BE2C (cell line): Measurements from ENCODE around the gene COIL.
A peak's percentile ranks its signal among the peaks of the same experiment; 100 is the strongest.
"Not testable (repeated sequence)": the region's sequence is repeated elsewhere in the genome, so short reads cannot be mapped to it uniquely, and the experiment has no call there.

Experiments
- DNase-seq: peaks from one replicate; pipeline ENCODE4 v3.0.0-alpha.2; 2020
- H3K27me3 ChIP-seq: fragments of 250-450 bp; sonication (Bioruptor Pico); 2 replicates; pipeline ENCODE4 v1.5.1; 2020; ENCODE audit warnings: mild to moderate bottlenecking
- H3K36me3 ChIP-seq: fragments of 250-450 bp; sonication (Bioruptor Pico); 2 replicates; pipeline ENCODE4 v1.5.1; 2020; ENCODE audit warnings: mild to moderate bottlenecking
- H3K4me1 ChIP-seq: fragments of 250-450 bp; sonication (Bioruptor Pico); 2 replicates; pipeline ENCODE4 v1.5.1; 2020
- H3K4me3 ChIP-seq: 2 replicates; pipeline ENCODE4 v1.5.1; 2011; ENCODE audit warnings: low read depth, low read length
- H3K9me3 ChIP-seq: fragments of 250-450 bp; sonication (Bioruptor Pico); 2 replicates; pipeline ENCODE4 v1.5.1; 2020
- TF ChIP-seq, protein P1 (sequence below): IDR thresholded peaks from 2 replicates; pipeline ENCODE4 v1.5.1; 2012; ENCODE audit warnings: mild to moderate bottlenecking, low read depth, low read length

COIL gene

DNA sequence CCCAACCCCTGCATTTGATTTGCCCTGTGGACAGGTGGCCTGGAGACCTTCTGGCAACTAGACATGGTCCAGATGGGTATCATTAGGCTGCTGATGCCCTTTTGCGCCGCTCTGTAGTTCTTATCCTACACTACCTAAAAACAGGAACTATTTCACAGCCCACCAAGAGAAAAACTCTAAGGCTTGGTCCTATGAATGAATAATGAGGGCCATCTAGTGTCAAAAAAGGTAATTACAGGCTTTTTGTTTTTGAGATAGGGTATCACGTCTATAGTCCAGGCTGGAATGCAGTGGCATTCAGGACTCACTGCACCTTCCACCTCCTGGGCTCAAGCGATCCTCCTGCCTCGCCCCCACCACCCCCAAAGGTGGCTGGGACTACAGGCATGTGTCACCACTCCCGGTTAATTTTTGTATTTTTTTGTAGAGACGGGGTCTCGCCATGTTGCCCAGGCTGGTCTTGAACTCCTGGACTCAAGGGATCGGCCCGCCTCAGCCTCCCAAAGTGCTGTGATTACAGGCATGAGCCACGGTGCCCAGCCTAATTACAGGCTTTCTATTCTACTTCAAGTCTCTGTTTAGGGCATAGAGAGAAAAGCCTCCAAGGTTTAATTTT lies 20.9 kb downstream of the COIL start:
- Histone ChIP-seq H3K36me3 (peaks cover 47% of the 10 kb centered on the region), H3K4me3 (no peak overlapping the region), H3K27me3 (no peaks in the 10 kb centered on the region), H3K4me1 (no peaks in the 10 kb centered on the region), H3K9me3 (no peaks in the 10 kb centered on the region)
- DNase-seq: no peak
- TF ChIP-seq, protein P1, sequence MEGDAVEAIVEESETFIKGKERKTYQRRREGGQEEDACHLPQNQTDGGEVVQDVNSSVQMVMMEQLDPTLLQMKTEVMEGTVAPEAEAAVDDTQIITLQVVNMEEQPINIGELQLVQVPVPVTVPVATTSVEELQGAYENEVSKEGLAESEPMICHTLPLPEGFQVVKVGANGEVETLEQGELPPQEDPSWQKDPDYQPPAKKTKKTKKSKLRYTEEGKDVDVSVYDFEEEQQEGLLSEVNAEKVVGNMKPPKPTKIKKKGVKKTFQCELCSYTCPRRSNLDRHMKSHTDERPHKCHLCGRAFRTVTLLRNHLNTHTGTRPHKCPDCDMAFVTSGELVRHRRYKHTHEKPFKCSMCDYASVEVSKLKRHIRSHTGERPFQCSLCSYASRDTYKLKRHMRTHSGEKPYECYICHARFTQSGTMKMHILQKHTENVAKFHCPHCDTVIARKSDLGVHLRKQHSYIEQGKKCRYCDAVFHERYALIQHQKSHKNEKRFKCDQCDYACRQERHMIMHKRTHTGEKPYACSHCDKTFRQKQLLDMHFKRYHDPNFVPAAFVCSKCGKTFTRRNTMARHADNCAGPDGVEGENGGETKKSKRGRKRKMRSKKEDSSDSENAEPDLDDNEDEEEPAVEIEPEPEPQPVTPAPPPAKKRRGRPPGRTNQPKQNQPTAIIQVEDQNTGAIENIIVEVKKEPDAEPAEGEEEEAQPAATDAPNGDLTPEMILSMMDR: peak; percentile 69

DNA sequence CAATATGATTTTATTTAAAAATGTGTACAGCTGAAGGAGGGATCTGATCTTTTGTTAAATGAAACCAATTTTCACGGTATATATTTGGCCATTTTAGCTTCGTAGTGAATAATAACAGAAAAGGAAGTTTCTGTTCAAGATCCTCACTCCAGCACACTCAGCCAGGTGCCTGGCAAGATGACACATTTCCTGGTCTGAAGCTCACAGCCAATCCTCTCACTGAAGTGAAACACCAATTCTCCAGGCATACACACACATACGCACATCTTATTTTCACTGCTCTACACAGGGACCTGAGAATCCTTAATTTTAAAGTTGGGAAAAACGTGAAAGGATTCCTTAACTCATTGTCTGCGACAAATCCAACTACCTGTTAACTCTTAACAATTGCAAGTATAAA lies 22.6 kb downstream of the COIL start:
- not testable (repeated sequence) for H3K4me1 ChIP-seq, H3K27me3 ChIP-seq, H3K4me3 ChIP-seq, H3K9me3 ChIP-seq, DNase-seq
- peaks cover 38% of the 10 kb centered on the region for H3K36me3 ChIP-seq

DNA sequence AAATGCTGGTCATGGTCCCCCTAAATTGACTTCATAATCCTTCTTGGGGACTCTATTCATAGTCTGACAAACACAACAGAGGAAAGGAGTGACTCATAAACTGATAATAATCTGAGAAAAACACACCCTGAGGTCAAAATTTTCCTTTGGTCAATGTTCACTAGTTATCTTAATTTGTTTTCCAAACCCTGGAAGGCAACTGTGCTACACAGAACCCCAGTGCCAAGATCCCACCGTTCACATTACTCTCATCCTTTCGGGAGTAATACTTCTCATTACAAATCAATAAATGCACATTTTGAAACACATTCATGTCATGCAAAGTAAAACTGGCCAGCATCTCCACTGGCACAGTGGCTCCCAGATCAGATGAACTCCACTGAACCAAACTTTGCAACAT lies 23.2 kb downstream of the COIL start:
- Histone ChIP-seq H3K36me3 (peaks cover 38% of the 10 kb centered on the region), H3K27me3 (no peaks in the 10 kb centered on the region), H3K4me3 (no peak overlapping the region), H3K9me3 (no peaks in the 10 kb centered on the region), H3K4me1 (no peaks in the 10 kb centered on the region)
- TF ChIP-seq, protein P1: no peak
- no peak for DNase-seq

DNA sequence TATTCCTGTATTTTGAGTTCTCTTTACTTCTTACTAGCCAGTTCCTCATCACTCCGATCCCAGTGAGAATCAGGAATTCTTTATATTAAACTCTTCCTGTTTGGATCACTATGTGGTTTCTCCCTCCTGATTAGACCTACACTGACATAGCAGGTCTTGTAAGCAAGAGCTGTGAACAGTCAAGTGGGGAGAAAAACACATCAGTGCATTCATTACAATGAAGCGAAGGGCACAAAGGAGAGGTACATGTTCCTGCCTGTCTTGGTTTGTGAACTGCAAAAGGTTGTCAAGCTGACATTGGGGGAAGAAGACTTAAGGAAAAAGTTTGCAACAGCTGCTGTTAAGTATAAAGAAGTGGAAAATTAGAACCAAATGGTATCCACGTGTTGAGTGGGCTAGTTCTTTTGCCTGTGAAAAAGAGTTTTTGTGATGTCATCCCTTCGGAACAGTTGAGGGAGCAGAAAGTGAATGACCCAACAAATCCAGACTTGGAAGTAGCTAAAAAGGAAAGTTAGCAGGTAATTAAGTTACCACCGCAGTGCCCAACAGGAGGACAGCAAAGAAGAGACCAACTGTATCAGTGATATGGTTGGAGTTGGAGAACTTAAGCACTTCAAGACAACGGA lies 24.0 kb downstream of the COIL start:
- H3K36me3 ChIP-seq: peaks cover 37% of the 10 kb centered on the region
- TF ChIP-seq, protein P1: no peak
- DNase-seq: no peak
- no peaks in the 10 kb centered on the region for H3K27me3 ChIP-seq
- H3K4me3 ChIP-seq: no peak overlapping the region
- H3K4me1 ChIP-seq: no peaks in the 10 kb centered on the region
- no peaks in the 10 kb centered on the region for H3K9me3 ChIP-seq

DNA sequence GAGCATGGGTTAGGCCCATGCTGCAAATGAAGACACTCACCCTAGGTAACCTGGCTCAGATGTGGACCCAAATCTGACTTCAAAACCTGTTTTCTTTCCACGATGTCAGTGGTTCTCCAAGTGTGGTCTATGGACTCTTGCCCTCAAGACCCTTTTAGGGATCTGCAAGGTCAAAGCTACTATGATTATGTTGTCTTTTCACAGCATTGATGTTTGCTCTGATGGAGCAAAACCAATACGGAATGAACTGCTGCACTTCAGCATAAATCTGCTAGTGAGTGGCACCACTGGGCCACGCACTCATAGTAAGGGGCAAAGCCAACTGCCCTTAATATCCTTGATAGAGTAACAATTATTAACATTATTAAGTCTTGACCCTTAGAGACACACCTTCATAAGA lies 25.4 kb downstream of the COIL start:
- TF ChIP-seq, protein P1: no peak
- no peak for DNase-seq
- H3K36me3 ChIP-seq: peaks cover 27% of the 10 kb centered on the region

DNA sequence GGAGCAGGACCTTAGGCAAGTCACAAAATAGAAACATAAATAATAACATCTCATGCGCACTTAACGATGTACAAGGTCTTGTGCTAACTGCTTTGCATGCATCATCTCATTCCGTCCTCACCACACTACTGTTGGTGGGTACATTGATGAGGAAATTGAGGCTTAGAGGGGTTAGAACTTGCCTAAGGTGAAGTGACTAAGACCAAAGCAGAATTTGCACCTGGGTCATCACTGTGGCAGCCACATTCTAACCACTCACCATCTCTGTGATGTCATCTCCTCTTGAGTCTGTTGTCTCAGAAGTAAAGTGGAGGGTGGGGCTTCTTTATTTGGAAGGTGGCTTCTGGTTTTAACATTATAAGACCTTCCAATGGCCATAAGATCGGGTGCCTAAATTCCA lies 26.6 kb downstream of the COIL start:
- Histone ChIP-seq H3K9me3 (no peaks in the 10 kb centered on the region), H3K27me3 (no peaks in the 10 kb centered on the region), H3K4me1 (no peaks in the 10 kb centered on the region), H3K4me3 (no peak overlapping the region), H3K36me3 (peaks cover 15% of the 10 kb centered on the region)
- no peak for DNase-seq
- TF ChIP-seq, protein P1: no peak

More for the DNA sequence above, 25.4 kb downstream of the COIL start:
- Histone ChIP-seq H3K27me3 (no peaks in the 10 kb centered on the region), H3K9me3 (no peaks in the 10 kb centered on the region), H3K4me3 (no peak overlapping the region), H3K4me1 (no peaks in the 10 kb centered on the region)
